Mucosa of descending colon (tissue), 3 donors: ENCODE data around the gene DMTF1. TPM values are rescaled to one million over a fixed set of nuclear protein-coding genes. Genes with fewer than 3 reads are reported as not detected.

ENCODE experiments used
- ATAC-seq: fragments of 200-7000 bp; cut with Tn5 transposase; one replicate; pipeline ENCODE4 v1.9.1; 2020; ENCODE audit warnings: mild to moderate bottlenecking, moderate library complexity
- DNase-seq, 3 donors: peaks; one replicate each; pipeline ENCODE4 v3.0.0-alpha.2; 2020
- H3K36me3 ChIP-seq: fragments of 200-600 bp; one replicate; pipeline ENCODE4 v1.8.0; 2021; ENCODE audit warnings: low read depth, mild to moderate bottlenecking
- H3K4me1 ChIP-seq: fragments of 200-600 bp; one replicate; pipeline ENCODE4 v1.8.0; 2021; ENCODE audit warnings: low read depth, mild to moderate bottlenecking
- H3K4me3 ChIP-seq: fragments of 200-600 bp; one replicate; pipeline ENCODE4 v1.8.0; 2021; ENCODE audit warnings: mild to moderate bottlenecking
- H3K9me3 ChIP-seq: fragments of 200-600 bp; one replicate; pipeline ENCODE4 v1.8.0; 2021; ENCODE audit warnings: mild to moderate bottlenecking
- CTCF ChIP-seq: fragments of 200-600 bp; IDR thresholded peaks from one replicate; pipeline ENCODE4 v1.8.0; 2022; ENCODE audit warnings: antibody characterized with exemption, mild to moderate bottlenecking
- intact Hi-C, 2 donors: fragments of 100-400 bp; cut with DNase I in 1 of 2; cut with micrococcal nuclease in 1 of 2; formaldehyde crosslinking; loops; one replicate each; pipeline versions ENCODE4 v1.11.0 to v1.11.1; 2022; cut with DNase I, micrococcal nuclease
- total RNA-seq, 3 donors: library from RNA; stranded (reverse); fragmentation: NEBNext Ultra II Directional in 2 of 3; extraction: Animal tissue kit (Norgen Biotek cat#: 25700) in 2 of 3; gene quantifications; one replicate each; pipeline versions ENCODE4 v1.2.1 to v1.2.4, GENCODE V29; 2021 to 2023
- donor health status: DM: no; HTN: no; CAD: no; lungs with moderate emphysema.
- donor health status: DM: no; HTN: no; CAD: no.
- donor health status: DM: no; HTN: yes; CAD: no.

DMTF1 gene
- total RNA-seq, 3 donors from 2014 or later = 48.4 to 94.5 (median 91.9) TPM

DNA sequence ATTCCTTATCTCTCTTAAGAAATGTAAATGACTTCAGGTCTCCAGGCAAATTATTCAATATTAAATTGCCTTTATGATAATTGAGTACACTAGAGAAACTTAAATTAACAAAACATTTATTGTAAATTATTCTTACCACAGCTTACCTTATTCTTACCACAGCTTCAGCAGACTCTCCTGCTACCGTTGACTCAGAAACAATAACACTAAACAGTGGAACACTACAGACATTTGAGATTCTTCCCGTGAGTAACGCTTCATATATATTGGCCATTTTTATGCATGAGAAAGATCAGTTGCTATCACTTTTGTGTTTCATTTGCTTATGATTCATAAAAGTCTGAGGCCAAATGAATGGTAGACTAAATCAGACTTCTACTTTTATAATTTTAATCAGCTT lies 38.5 kb downstream of the DMTF1 start:
- no peak overlapping the region for H3K4me3 ChIP-seq
- no peak for DNase-seq
- intact Hi-C loops = no loop called here
- no peaks in the 10 kb centered on the region for H3K36me3 ChIP-seq
- no peaks in the 10 kb centered on the region for H3K9me3 ChIP-seq
- no peaks in the 10 kb centered on the region for H3K4me1 ChIP-seq
- no peak for ATAC-seq
- TF ChIP-seq CTCF = no peak

DNA sequence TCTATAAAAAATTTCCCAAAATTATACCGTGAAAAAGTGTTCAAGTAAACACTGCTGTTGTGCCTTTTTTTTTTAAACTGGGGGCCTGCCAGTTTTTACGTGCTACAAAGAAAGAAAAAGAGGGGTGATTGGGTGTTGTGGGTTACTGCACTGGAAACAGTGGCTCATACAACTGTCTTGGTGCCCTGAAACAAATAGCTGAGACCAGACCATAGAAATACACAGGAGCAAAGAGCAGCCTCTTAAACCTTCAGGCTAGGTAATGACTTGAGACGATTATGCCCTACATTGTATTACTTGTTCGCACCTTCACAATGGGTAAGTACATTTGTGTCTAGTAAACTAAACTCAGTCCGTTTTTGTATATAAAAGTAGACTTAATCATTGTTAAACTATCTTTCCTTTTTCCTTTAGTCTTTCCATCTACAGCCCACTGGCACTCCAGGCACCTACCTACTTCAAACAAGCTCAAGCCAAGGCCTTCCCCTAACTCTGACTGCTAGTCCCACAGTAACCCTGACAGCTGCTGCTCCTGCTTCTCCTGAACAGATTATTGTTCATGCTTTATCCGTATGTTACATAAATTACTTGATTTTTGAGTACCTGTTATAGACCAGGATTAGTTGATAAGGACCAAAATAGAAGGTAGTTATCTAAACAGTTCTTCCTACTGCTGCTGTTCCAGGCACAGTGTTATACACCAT lies 40.7 kb downstream of the DMTF1 start:
- no peaks in the 10 kb centered on the region for H3K4me1 ChIP-seq
- H3K4me3 ChIP-seq = no peak overlapping the region
- intact Hi-C loops = no loop called here
- TF ChIP-seq CTCF = no peak
- H3K9me3 ChIP-seq = no peaks in the 10 kb centered on the region
- no peak for DNase-seq
- no peak for ATAC-seq
- no peaks in the 10 kb centered on the region for H3K36me3 ChIP-seq

GRCh38 chr7:87193912-87194311 lies 41.7 kb downstream of the DMTF1 start:
- no peaks in the 10 kb centered on the region for H3K4me1 ChIP-seq
- no peak for ATAC-seq
- H3K36me3 ChIP-seq = no peaks in the 10 kb centered on the region

GRCh38 chr7:87199241-87199640 lies 47.0 kb downstream of the DMTF1 start:
- H3K36me3 ChIP-seq = no peaks in the 10 kb centered on the region
- ATAC-seq = no peak
- no peak for DNase-seq

More at GRCh38 chr7:87193912-87194311, 41.7 kb downstream of the DMTF1 start:
- TF ChIP-seq CTCF = no peak
- Histone ChIP-seq H3K4me3 (no peak overlapping the region), H3K9me3 (no peaks in the 10 kb centered on the region)
- intact Hi-C loops = no loop called here
- DNase-seq = no peak

DNA sequence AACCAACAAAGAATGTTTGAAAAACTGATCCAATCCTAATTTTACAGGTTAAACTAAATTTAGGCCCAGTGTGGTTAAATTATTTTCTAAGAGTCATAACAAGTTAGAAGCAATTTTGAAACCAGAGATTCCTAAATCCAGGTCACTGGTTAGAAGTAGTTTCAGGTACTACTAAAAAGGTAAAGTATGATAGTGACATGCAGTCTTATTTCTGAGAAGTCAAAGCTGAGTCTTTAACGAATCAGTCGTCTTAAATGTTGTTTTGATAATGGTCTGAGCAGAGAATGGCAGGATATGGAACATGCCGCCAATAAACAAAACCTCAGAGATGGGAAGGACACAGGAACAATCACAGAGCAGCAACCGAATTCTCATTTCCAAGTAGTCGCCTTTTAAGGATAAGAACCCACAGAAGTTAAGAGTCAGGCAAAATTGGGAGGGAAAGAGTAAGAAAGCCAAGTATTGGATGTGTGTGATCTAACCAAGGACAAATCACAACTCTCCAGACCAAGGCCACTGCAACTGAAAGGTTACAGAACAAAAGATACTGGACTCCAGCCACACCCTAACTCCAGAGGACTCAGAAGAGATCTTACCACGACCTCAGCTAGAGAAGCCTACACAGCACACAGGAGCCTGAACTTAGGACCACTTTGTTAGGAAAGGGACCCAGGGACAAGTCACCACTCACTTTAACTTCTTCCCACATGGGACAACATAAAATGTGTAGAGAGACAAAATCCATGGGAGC lies 47.6 kb downstream of the DMTF1 start:
- Histone ChIP-seq H3K9me3 (peaks cover 5% of the 10 kb centered on the region), H3K4me1 (no peaks in the 10 kb centered on the region), H3K36me3 (no peaks in the 10 kb centered on the region), H3K4me3 (no peak overlapping the region)
- intact Hi-C loops = no loop called here
- TF ChIP-seq CTCF = no peak
- DNase-seq (no peak), ATAC-seq (peak; percentile 10)

More at GRCh38 chr7:87199241-87199640, 47.0 kb downstream of the DMTF1 start:
- H3K9me3 ChIP-seq = no peaks in the 10 kb centered on the region
- intact Hi-C loops = no loop called here
- TF ChIP-seq CTCF = no peak
- no peak overlapping the region for H3K4me3 ChIP-seq
- H3K4me1 ChIP-seq = no peaks in the 10 kb centered on the region
